DOHH2 (cell line): ENCODE results near the gene STPG1.

ENCODE experiments used
- H3F3A ChIP-seq: fragments of 200-600 bp; sonication (generic), shearing (Covaris generic); 2 replicates; pipeline ENCODE4 v1.6.0; 2016; ENCODE audit warnings: antibody characterized with exemption, mild to moderate bottlenecking; ENCODE audit not compliant: control insufficient read depth, insufficient read depth
- H3K27ac ChIP-seq: fragments of 200-600 bp; sonication (generic); 2 replicates; pipeline ENCODE4 v1.5.1; 2014; ENCODE audit warnings: low read depth, mild to moderate bottlenecking, low read length, moderate library complexity
- H3K27me3 ChIP-seq: fragments of 200-600 bp; sonication (generic); 2 replicates; pipeline ENCODE4 v1.6.1; 2014; ENCODE audit warnings: mild to moderate bottlenecking, low read length, mixed read lengths; ENCODE audit not compliant: control insufficient read depth
- H3K36me3 ChIP-seq: fragments of 200-600 bp; sonication (generic); 2 replicates; pipeline ENCODE4 v1.6.1; 2014; ENCODE audit warnings: mild to moderate bottlenecking, low read length, moderate library complexity, mixed read lengths; ENCODE audit not compliant: control insufficient read depth
- H3K4me1 ChIP-seq: fragments of 200-600 bp; sonication (generic); 2 replicates; pipeline ENCODE4 v1.6.1; 2014; ENCODE audit warnings: mild to moderate bottlenecking, low read length, mixed read lengths; ENCODE audit not compliant: control insufficient read depth
- H3K4me2 ChIP-seq: fragments of 200-600 bp; sonication (generic); 2 replicates; pipeline ENCODE4 v1.6.0; 2014; ENCODE audit warnings: mild to moderate bottlenecking, low read length, moderate library complexity
- H3K4me3 ChIP-seq: fragments of 200-600 bp; sonication (generic); 2 replicates; pipeline ENCODE4 v1.5.1; 2014; ENCODE audit warnings: mild to moderate bottlenecking, low read length, mixed read lengths
- H3K79me2 ChIP-seq: fragments of 200-600 bp; sonication (generic); 2 replicates; pipeline ENCODE4 v1.6.1; 2014; ENCODE audit warnings: mild to moderate bottlenecking, low read length, mixed read lengths; ENCODE audit not compliant: control insufficient read depth
- H3K9me2 ChIP-seq: fragments of 200-600 bp; sonication (generic); replicated peaks from 2 replicates; pipeline ENCODE4 v1.6.1; 2014; ENCODE audit warnings: mild to moderate bottlenecking, low read length, mixed read lengths; ENCODE audit not compliant: control insufficient read depth
- H3K9me3 ChIP-seq: fragments of 200-600 bp; sonication (generic); 2 replicates; pipeline ENCODE4 v1.6.1; 2014; ENCODE audit warnings: antibody characterized with exemption, low read length, mixed read lengths; ENCODE audit not compliant: control insufficient read depth, insufficient read depth
- H4K20me1 ChIP-seq: fragments of 200-600 bp; sonication (generic); 2 replicates; pipeline ENCODE4 v1.6.0; 2014; ENCODE audit warnings: low read depth, mild to moderate bottlenecking, antibody characterized with exemption, low read length, moderate library complexity; ENCODE audit not compliant: control insufficient read depth, insufficient read depth
- CTCF ChIP-seq: fragments of 200-600 bp; sonication (generic); IDR thresholded peaks from one replicate; pipeline ENCODE4 v1.5.1; 2014; ENCODE audit warnings: antibody characterized with exemption, mild to moderate bottlenecking, low read depth, low read length; ENCODE audit not compliant: poor library complexity, severe bottlenecking
- EZH2phosphoT487 ChIP-seq: fragments of 200-600 bp; sonication (generic); IDR thresholded peaks from 2 replicates; pipeline ENCODE4 v1.6.1; 2017; ENCODE audit warnings: borderline replicate concordance, mild to moderate bottlenecking, antibody characterized with exemption, low read length, moderate library complexity, mixed read lengths

The STPG1 gene

GRCh38 chr1:24353292-24353891, 60.2 kb downstream of the STPG1 start:
- H4K20me1 ChIP-seq: no peaks in the 10 kb centered on the region
- H3K9me2 ChIP-seq: no peaks in the 10 kb centered on the region
- H3K27me3 ChIP-seq: no peaks in the 10 kb centered on the region
- no peaks in the 10 kb centered on the region for H3F3A ChIP-seq
- H3K79me2 ChIP-seq: no peaks in the 10 kb centered on the region
- H3K4me3 ChIP-seq: no peak overlapping the region
- H3K4me2 ChIP-seq: no peak overlapping the region
- TF ChIP-seq CTCF (no peak), EZH2phosphoT487 (no peak)
- peaks cover 7% of the 10 kb centered on the region for H3K4me1 ChIP-seq
- H3K27ac ChIP-seq: no peak overlapping the region
- no peaks in the 10 kb centered on the region for H3K9me3 ChIP-seq
- H3K36me3 ChIP-seq: no peaks in the 10 kb centered on the region

GRCh38 chr1:24351918-24352627, 61.5 kb downstream of the STPG1 start:
- Histone ChIP-seq H3K27ac (no peak overlapping the region), H3K36me3 (no peaks in the 10 kb centered on the region), H3K9me3 (no peaks in the 10 kb centered on the region), H3K79me2 (no peaks in the 10 kb centered on the region), H3K4me3 (no peak overlapping the region), H3K4me2 (no peak overlapping the region), H3K4me1 (peaks cover 7% of the 10 kb centered on the region), H3K27me3 (no peaks in the 10 kb centered on the region), H4K20me1 (no peaks in the 10 kb centered on the region), H3F3A (no peaks in the 10 kb centered on the region), H3K9me2 (no peaks in the 10 kb centered on the region)
- TF ChIP-seq CTCF: no peak
- no peak for TF ChIP-seq EZH2phosphoT487

GRCh38 chr1:24351247-24351646, 62.3 kb downstream of the STPG1 start:
- H3K36me3 ChIP-seq: no peaks in the 10 kb centered on the region
- H3K4me2 ChIP-seq: no peak overlapping the region
- H3K9me2 ChIP-seq: no peaks in the 10 kb centered on the region
- TF ChIP-seq CTCF: no peak
- TF ChIP-seq EZH2phosphoT487: no peak
- H3K4me1 ChIP-seq: peaks cover 7% of the 10 kb centered on the region
- no peak overlapping the region for H3K27ac ChIP-seq
- H3K27me3 ChIP-seq: no peaks in the 10 kb centered on the region
- no peaks in the 10 kb centered on the region for H3F3A ChIP-seq
- no peaks in the 10 kb centered on the region for H3K9me3 ChIP-seq
- H3K79me2 ChIP-seq: no peaks in the 10 kb centered on the region
- H3K4me3 ChIP-seq: no peak overlapping the region
- no peaks in the 10 kb centered on the region for H4K20me1 ChIP-seq
